Measurements from ENCODE around the gene RPL14. TPM values are rescaled to one million over a fixed set of nuclear protein-coding genes. Genes with fewer than 3 reads are reported as not detected.
A peak's percentile ranks its signal among the peaks of the same experiment; 100 is the strongest.

Gene RPL14
- total RNA-seq, 1 donor from 2014 or later, result 1,360 TPM

DNA sequence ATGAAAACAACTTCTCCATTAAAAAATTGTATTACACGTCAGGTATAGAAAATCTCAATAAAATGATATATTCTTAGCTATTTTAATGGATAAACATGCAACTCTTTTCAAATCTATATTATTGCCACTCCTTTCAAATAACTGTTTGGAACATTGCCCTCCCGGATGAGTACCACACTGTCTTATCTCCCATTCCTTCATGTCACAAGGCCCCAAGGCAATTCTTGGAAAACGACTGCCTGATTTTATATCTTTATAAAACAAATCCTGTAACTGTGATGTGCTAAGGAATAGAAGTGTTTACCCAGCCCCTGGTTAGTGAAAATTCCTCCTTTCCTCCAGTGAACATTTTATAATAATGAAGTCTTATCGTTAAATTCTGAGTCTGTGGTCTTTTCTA is 13.6 kb downstream of the RPL14 start:
- ATAC-seq, result no peak
- TF ChIP-seq, protein P1, sequence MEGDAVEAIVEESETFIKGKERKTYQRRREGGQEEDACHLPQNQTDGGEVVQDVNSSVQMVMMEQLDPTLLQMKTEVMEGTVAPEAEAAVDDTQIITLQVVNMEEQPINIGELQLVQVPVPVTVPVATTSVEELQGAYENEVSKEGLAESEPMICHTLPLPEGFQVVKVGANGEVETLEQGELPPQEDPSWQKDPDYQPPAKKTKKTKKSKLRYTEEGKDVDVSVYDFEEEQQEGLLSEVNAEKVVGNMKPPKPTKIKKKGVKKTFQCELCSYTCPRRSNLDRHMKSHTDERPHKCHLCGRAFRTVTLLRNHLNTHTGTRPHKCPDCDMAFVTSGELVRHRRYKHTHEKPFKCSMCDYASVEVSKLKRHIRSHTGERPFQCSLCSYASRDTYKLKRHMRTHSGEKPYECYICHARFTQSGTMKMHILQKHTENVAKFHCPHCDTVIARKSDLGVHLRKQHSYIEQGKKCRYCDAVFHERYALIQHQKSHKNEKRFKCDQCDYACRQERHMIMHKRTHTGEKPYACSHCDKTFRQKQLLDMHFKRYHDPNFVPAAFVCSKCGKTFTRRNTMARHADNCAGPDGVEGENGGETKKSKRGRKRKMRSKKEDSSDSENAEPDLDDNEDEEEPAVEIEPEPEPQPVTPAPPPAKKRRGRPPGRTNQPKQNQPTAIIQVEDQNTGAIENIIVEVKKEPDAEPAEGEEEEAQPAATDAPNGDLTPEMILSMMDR (IDR thresholded peaks at IDR 0.05), result no peak
- intact Hi-C loops (cut with DNase I), result no loop called here

DNA sequence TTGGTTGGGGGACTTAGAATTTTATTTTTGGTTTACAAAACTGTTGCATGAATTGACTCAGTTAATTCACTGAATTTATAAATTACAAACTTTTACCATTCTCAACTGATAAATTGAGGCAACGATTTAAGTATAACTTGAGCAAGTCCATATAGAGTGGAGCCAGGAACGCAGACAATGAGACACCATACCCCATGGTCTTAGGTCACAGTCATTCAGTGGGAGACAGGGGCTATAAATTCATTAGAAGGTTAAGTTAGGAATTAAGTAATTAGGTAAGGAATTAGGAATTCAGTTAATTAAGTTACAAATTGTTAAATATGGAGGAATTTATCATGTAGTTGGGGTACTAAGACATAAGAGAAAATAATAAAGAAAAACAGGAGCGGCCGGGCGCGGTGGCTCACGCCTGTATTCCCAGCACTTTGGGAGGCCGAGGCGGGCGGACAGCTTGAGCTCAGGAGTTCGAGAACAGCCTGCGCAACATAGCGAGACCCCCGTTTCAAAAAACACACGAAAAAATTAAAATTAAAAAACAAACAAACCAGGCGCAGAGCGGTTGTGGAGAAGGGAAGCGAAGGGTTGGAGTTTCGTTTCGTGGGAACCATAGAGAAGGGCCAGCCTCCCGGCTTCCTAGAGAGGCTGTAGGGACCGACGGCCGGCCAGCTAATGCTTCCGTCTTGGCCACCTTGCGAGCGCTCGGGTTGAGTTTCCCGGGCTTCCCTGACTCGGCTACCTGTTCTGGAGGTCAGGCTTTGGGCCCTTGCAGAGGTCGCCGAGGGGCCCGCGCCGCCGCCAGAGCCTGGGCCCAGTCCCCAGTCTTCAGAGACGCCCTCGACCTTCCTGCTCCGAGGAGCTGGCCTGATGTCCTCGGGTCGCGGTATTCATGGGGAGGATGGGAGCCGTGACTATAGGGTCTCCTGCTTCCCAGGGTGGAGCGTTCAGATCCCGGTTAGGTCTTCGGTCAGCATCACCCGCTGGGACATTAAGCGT is 19.6 kb downstream of the RPL14 start, which contains the start of gene ZNF619:
ZNF619 (plus strand) TSS at position 645 of the 993 bp plus-strand sequence. CDS start 858 bp downstream, outside the sequence.
- peaks cover 13% of the 10 kb centered on the region for H3K36me3 ChIP-seq
- peak within 1 kb of the TSS; percentile 86 for H3K27ac ChIP-seq
- no peaks in the 10 kb centered on the region for H3K9me3 ChIP-seq
- no peaks in the 10 kb centered on the region for H3K27me3 ChIP-seq (ENCODE audit: low read depth)
- peaks cover 7% of the 10 kb centered on the region for H3K4me1 ChIP-seq
- peak within 1 kb of the TSS; percentile 96 for H3K4me3 ChIP-seq
- peak; percentile 96 to 98 for ATAC-seq
- intact Hi-C loops (cut with DNase I), result no loop called here
- DNase-seq, result peak; percentile 87
- TF ChIP-seq, protein P1 (IDR thresholded peaks at IDR 0.05), result no peak

More for the DNA sequence above, 13.6 kb downstream of the RPL14 start:
- Histone ChIP-seq H3K27ac (no peak overlapping the region), H3K36me3 (peaks cover 11% of the 10 kb centered on the region), H3K4me3 (no peak overlapping the region), H3K27me3 (ENCODE audit: low read depth) (no peaks in the 10 kb centered on the region), H3K4me1 (no peaks in the 10 kb centered on the region), H3K9me3 (no peaks in the 10 kb centered on the region)
- no peak for DNase-seq

DNA sequence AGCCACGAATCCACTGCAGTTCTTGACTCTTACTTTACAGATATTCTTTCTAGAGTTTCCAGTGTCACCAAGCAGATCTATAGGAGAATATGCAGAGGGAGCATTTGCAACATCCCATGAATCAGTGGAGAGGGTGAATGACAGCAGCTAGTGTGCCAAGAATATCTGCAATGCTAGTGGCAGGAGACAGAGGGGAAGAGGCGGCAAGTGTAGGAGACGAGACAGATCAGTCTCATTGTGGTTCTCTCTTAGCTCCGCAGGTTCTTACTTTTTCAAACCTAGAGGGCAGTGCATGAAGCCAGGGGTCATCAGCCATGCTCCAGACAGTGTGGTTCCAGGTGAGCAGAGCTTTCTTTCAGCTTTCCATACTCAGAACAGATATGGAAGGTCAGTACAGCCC is 20.5 kb downstream of the RPL14 start:
- DNase-seq (no peak), ATAC-seq (peak in 1 of 2 donors; percentile 5)
- no peaks in the 10 kb centered on the region for H3K27me3 ChIP-seq (ENCODE audit: low read depth)
- TF ChIP-seq, protein P1 (IDR thresholded peaks at IDR 0.05), result no peak
- H3K36me3 ChIP-seq, result peaks cover 22% of the 10 kb centered on the region
- peak overlapping the region; percentile 86 for H3K27ac ChIP-seq
- no peaks in the 10 kb centered on the region for H3K9me3 ChIP-seq
- H3K4me1 ChIP-seq, result peaks cover 7% of the 10 kb centered on the region
- intact Hi-C loops (cut with DNase I), result no loop called here
- peak overlapping the region; percentile 96 for H3K4me3 ChIP-seq

DNA sequence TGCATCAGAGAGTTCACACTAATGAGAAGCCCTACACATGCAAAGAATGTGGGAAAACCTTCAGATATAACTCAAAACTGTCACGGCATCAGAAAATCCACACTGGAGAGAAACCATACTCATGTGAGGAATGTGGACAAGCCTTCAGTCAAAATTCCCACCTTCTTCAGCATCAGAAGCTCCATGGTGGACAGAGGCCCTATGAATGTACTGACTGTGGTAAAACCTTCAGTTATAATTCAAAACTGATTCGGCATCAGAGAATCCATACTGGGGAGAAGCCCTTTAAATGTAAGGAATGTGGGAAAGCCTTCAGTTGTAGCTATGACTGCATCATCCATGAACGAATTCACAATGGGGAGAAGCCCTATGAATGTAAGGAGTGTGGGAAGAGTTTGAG is 30.0 kb downstream of the RPL14 start:
- TF ChIP-seq, protein P1 (IDR thresholded peaks at IDR 0.05), result no peak

DNA sequence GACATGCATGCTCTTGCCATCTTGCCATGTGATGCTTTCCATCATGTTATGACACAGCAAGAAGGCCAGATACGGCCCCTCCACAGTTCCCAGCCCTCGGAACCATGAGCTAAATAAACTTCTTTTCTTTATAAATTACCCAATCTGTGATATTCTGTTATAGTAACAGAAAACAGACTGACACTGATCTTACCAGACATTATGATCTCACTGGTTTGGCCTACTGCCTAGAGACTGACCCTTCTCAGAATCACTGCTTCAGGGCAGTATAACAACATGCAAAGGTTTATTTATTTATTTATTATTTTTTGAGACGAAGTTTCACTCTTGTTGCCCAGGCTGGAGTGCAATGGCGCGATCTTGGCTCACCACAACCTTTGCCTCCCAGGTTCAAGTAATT is 33.8 kb downstream of the RPL14 start:
- Histone ChIP-seq H3K4me3 (no peak overlapping the region), H3K36me3 (peaks cover 18% of the 10 kb centered on the region), H3K27ac (no peak overlapping the region), H3K4me1 (no peaks in the 10 kb centered on the region), H3K9me3 (peaks cover 21% of the 10 kb centered on the region), H3K27me3 (ENCODE audit: low read depth) (no peaks in the 10 kb centered on the region)
- intact Hi-C loops (cut with DNase I), result no loop called here
- no peak for ATAC-seq
- no peak for DNase-seq
- TF ChIP-seq, protein P1 (IDR thresholded peaks at IDR 0.05), result no peak

More for the DNA sequence above, 30.0 kb downstream of the RPL14 start:
- no peak overlapping the region for H3K27ac ChIP-seq
- H3K36me3 ChIP-seq, result peaks cover 54% of the 10 kb centered on the region
- H3K9me3 ChIP-seq, result peaks cover 21% of the 10 kb centered on the region
- no peaks in the 10 kb centered on the region for H3K4me1 ChIP-seq
- no peak overlapping the region for H3K4me3 ChIP-seq
- no peaks in the 10 kb centered on the region for H3K27me3 ChIP-seq (ENCODE audit: low read depth)
- intact Hi-C loops (cut with DNase I), result no loop called here
- ATAC-seq, result no peak
- no peak for DNase-seq
